Subcutaneous adipose tissue (tissue), 4 donors: Measurements from ENCODE around the gene PDCD1. TPM values are rescaled to one million over a fixed set of nuclear protein-coding genes. Genes with fewer than 3 reads are reported as not detected.

Source experiments
- CTCF ChIP-seq: fragments of 450-650 bp; IDR thresholded peaks from one replicate; pipeline ENCODE4 v1.5.1; 2016; ENCODE audit warnings: low read depth, mild to moderate bottlenecking, control low read depth, antibody characterized with exemption, moderate library complexity
- total RNA-seq, 4 donors: library from RNA; depleted of rRNA; stranded (reverse); fragments of >200 nt; gene quantifications; one replicate each; pipeline ENCODE4 v1.1.0, GENCODE V29; 2016

PDCD1 gene
- total RNA-seq, 4 donors from 2014 or later, result 0.44 to 0.57 (median 0.51) TPM; not detected in 1

- no peak for TF ChIP-seq CTCF
These were observed 44.9 kb downstream of the PDCD1 start for GRCh38 chr2:241813644-241814392.

GRCh38 chr2:241812730-241813643 lies 45.7 kb downstream of the PDCD1 start:
- TF ChIP-seq CTCF, result no peak

- no peak for TF ChIP-seq CTCF
These were observed 46.6 kb downstream of the PDCD1 start for GRCh38 chr2:241811952-241812729.

- TF ChIP-seq CTCF, result no peak
These were observed 47.3 kb downstream of the PDCD1 start for GRCh38 chr2:241811201-241811951.

- TF ChIP-seq CTCF, result no peak
These were observed 48.1 kb downstream of the PDCD1 start for GRCh38 chr2:241810307-241811200.
